ENCODE measurements around the gene CNTRL. TPM values are rescaled to one million over a fixed set of nuclear protein-coding genes. Genes with fewer than 3 reads are reported as not detected.

The CNTRL gene
- total and polyA plus RNA-seq, 2 donors (not counting 1 experiment from before 2014, with no cell fraction given), result 3.8 to 6.8 TPM

- no peak for DNase-seq (ENCODE audit: low read depth in 2 of 2)
- no peak overlapping the region for H2AFZ ChIP-seq (ENCODE audit: low read length)
- H3K9ac ChIP-seq (ENCODE audit: insufficient read depth, low read length), result no peak overlapping the region
- H3K36me3 ChIP-seq (ENCODE audit: control insufficient read depth, insufficient read depth, low read length), result no peaks in the 10 kb centered on the region
- H3K4me1 ChIP-seq (ENCODE audit: control insufficient read depth, extremely low read depth, insufficient read depth, low read length), result no peaks in the 10 kb centered on the region
- no peak overlapping the region for H3K27ac ChIP-seq (ENCODE audit: insufficient read depth, low read length)
- H3K79me2 ChIP-seq (ENCODE audit: control insufficient read depth, insufficient read depth, low read length), result no peaks in the 10 kb centered on the region
- H3K9me3 ChIP-seq (ENCODE audit: control insufficient read depth, insufficient read depth, low read depth, low read length), result no peaks in the 10 kb centered on the region
- H4K20me1 ChIP-seq (ENCODE audit: control insufficient read depth, extremely low read depth, insufficient read depth, low read length), result no peaks in the 10 kb centered on the region
- H3K4me2 ChIP-seq (ENCODE audit: extremely low read depth, insufficient read depth, low read length), result no peak overlapping the region
- no peaks in the 10 kb centered on the region for H3K27me3 ChIP-seq (ENCODE audit: control insufficient read depth, insufficient read depth, low read length)
- no peak overlapping the region for H3K4me3 ChIP-seq (replicated peaks in 1 of 4; ENCODE audit: control extremely low read depth in 1 of 4, insufficient read depth in 1 of 4, low read depth in 3 of 4, low read length in 4 of 4)
- TF ChIP-seq CTCF (conservative IDR thresholded peaks at IDR 0.05 in 1 of 2, IDR thresholded peaks at IDR 0.05 in 1 of 2; ENCODE audit: low read depth in 1 of 2, low read length in 2 of 2) (no peak), EZH2 (IDR thresholded peaks at IDR 0.05; ENCODE audit: low read length, missing control alignments) (no peak)
Observed at GRCh38 chr9:121115466-121115865, 40.7 kb downstream of the CNTRL start.

- H3K27ac ChIP-seq (ENCODE audit: insufficient read depth, low read length), result no peak overlapping the region
- no peak overlapping the region for H3K4me3 ChIP-seq (replicated peaks in 1 of 4; ENCODE audit: control extremely low read depth in 1 of 4, insufficient read depth in 1 of 4, low read depth in 3 of 4, low read length in 4 of 4)
- H3K27me3 ChIP-seq (ENCODE audit: control insufficient read depth, insufficient read depth, low read length), result no peaks in the 10 kb centered on the region
- no peak overlapping the region for H2AFZ ChIP-seq (ENCODE audit: low read length)
- H3K79me2 ChIP-seq (ENCODE audit: control insufficient read depth, insufficient read depth, low read length), result peaks cover 3% of the 10 kb centered on the region
- no peak overlapping the region for H3K4me2 ChIP-seq (ENCODE audit: extremely low read depth, insufficient read depth, low read length)
- no peak for TF ChIP-seq CTCF (conservative IDR thresholded peaks at IDR 0.05 in 1 of 2, IDR thresholded peaks at IDR 0.05 in 1 of 2; ENCODE audit: low read depth in 1 of 2, low read length in 2 of 2)
- TF ChIP-seq EZH2 (IDR thresholded peaks at IDR 0.05; ENCODE audit: low read length, missing control alignments), result no peak
- DNase-seq (ENCODE audit: low read depth in 2 of 2), result no peak
- no peaks in the 10 kb centered on the region for H4K20me1 ChIP-seq (ENCODE audit: control insufficient read depth, extremely low read depth, insufficient read depth, low read length)
- no peaks in the 10 kb centered on the region for H3K9me3 ChIP-seq (ENCODE audit: control insufficient read depth, insufficient read depth, low read depth, low read length)
- H3K4me1 ChIP-seq (ENCODE audit: control insufficient read depth, extremely low read depth, insufficient read depth, low read length), result peaks cover 2% of the 10 kb centered on the region
- no peak overlapping the region for H3K9ac ChIP-seq (ENCODE audit: insufficient read depth, low read length)
- H3K36me3 ChIP-seq (ENCODE audit: control insufficient read depth, insufficient read depth, low read length), result no peaks in the 10 kb centered on the region
Observed at GRCh38 chr9:121118266-121118665, 43.5 kb downstream of the CNTRL start.

- Histone ChIP-seq H3K4me3 (replicated peaks in 1 of 4; ENCODE audit: control extremely low read depth in 1 of 4, insufficient read depth in 1 of 4, low read depth in 3 of 4, low read length in 4 of 4) (no peak overlapping the region), H4K20me1 (ENCODE audit: control insufficient read depth, extremely low read depth, insufficient read depth, low read length) (no peaks in the 10 kb centered on the region), H3K9me3 (ENCODE audit: control insufficient read depth, insufficient read depth, low read depth, low read length) (no peaks in the 10 kb centered on the region), H3K4me2 (ENCODE audit: extremely low read depth, insufficient read depth, low read length) (no peak overlapping the region), H3K36me3 (ENCODE audit: control insufficient read depth, insufficient read depth, low read length) (no peaks in the 10 kb centered on the region), H3K27ac (ENCODE audit: insufficient read depth, low read length) (no peak overlapping the region), H3K27me3 (ENCODE audit: control insufficient read depth, insufficient read depth, low read length) (no peaks in the 10 kb centered on the region), H3K9ac (ENCODE audit: insufficient read depth, low read length) (no peak overlapping the region), H3K4me1 (ENCODE audit: control insufficient read depth, extremely low read depth, insufficient read depth, low read length) (peaks cover 2% of the 10 kb centered on the region), H2AFZ (ENCODE audit: low read length) (peak overlapping the region; percentile 2), H3K79me2 (ENCODE audit: control insufficient read depth, insufficient read depth, low read length) (peaks cover 3% of the 10 kb centered on the region)
- no peak for DNase-seq (ENCODE audit: low read depth in 2 of 2)
- no peak for TF ChIP-seq CTCF (conservative IDR thresholded peaks at IDR 0.05 in 1 of 2, IDR thresholded peaks at IDR 0.05 in 1 of 2; ENCODE audit: low read depth in 1 of 2, low read length in 2 of 2)
- no peak for TF ChIP-seq EZH2 (IDR thresholded peaks at IDR 0.05; ENCODE audit: low read length, missing control alignments)
Observed at GRCh38 chr9:121120386-121120785, 45.6 kb downstream of the CNTRL start.
